GM19438 (cell line): ENCODE measurements around the gene MYO15B.
"Not testable (repeated sequence)": the region's sequence is repeated elsewhere in the genome, so short reads cannot be mapped to it uniquely, and the experiment has no call there.

Experiments
- ATAC-seq: cut with Tn5 transposase; IDR thresholded peaks from one replicate; pipeline ENCODE4 v1.9.1; 2021; ENCODE audit warnings: low read depth; ENCODE audit not compliant: unreplicated experiment

The MYO15B gene

DNA sequence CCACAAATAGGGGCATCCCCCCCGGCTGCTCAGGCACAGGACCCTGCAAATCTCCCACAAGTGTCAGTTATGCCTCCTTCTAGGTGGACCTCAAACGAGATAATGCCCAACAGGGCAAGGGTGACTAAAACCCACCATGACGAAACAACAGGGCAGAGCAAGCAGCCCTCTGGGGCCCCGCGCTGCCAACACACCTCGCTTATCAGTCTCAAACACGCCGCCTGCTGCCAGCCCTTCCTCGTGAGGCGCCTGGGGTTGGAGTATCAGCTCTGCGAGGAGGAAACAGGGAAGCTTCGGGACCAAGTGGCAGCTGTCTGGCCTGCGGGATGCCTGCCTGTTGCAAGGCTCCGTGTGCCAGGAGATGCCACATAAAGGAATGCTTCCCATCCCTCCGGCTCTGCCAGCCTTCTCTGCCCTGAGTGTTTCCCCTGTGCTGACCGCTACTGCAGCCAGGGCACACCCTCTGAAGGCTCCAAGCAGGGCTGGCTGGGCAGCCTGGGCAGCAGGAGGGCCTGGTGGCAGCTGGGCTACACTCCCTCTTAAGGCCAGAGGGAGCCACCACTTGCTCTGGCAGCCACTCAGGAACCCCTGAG is 48.1 kb downstream of the MYO15B start:
- ATAC-seq = no peak

DNA sequence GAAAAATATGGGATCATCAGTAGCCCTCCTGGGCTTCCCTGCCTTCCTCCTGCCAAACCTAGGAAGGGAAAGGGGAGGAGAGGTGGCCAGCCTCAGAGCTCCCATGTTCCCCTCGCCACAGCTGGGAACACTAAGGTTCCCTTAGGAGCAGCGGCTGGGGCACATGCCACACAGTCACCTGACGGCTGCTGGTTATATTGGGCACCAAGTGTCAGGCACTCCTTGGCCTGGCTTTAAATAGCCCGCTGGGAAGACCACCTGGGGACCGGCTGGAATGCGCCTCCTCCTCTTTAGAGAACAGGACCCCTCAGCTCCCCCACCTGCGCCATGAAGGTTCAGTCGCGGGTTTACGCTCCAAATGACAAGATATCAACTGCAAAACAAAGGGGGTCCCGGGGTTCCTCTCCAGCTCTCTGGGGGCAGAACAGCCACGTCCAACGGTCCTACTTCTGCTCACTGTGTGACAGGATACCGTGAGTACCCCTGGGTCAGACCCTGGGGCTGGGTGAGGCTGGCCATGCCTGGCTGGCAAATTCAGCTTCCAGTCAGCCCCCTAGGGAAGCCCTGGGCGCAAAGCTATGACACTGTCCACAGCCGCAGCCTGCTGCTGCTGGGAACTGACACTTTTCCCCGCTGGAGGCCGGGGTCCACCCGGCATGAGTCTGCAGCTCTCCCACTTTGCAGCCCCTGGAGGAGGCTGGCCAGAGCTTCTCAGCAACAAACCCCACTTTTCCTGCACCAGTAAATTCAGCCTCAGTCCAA is 49.0 kb downstream of the MYO15B start:
- no peak for ATAC-seq

DNA sequence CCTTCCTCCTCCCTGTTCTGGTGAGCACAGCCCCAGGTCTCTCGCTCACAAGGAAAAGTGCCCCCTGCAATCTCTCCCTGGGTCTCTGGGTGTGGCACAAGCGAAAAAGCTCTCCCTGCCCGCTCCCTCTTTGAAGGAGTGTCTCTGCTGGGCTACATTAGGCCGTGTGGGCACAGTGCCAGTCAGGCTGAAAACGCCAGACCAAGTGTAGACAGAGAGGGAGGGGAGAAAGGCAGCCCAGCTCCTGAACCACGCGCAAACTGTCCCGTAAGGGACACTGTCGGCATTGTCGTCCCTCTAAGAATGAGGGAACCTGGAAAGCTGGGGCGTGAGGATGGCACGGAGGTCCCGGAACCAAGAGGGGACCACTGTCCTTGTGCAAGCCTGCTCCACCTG is 49.5 kb downstream of the MYO15B start:
- no peak for ATAC-seq

DNA sequence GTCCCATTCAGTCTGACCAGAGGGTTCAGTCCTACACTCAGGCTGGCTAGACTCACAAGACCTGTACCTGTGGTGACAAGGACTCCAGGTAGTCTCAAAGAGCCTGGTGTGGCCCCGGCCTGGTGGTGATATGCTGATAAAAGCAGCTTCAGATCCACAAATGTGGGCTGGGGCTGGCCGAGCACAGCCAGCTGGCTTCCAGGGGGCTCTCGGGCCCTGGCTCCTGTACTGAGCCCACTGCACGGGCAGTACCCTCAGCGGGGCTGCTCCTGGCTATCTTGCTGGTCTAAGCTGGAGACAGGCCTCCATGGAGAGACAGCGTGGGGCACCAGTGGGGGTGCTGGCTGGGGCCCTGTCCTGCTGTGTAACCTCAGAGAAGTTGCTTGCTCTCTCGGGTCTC is 50.0 kb downstream of the MYO15B start:
- ATAC-seq = no peak

DNA sequence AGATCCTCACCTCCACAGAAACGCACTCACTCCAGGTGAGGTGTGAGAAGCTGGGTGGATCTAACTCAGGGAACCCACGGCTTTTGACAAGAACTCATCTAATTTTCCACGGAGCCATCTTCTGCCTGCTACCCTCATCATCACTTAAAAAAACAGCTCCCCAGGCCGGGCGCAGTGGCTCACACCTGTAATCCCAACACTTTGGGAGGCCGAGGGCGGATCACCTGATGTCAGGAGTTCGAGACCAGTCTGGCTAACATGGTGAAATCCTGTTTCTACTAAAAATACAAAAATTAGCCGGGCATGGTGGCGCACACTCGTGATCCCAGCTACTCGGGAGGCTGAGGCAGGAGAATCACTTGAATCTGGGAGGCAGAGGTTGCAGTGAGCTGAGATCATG is 50.4 kb downstream of the MYO15B start:
- ATAC-seq = not testable (repeated sequence)

DNA sequence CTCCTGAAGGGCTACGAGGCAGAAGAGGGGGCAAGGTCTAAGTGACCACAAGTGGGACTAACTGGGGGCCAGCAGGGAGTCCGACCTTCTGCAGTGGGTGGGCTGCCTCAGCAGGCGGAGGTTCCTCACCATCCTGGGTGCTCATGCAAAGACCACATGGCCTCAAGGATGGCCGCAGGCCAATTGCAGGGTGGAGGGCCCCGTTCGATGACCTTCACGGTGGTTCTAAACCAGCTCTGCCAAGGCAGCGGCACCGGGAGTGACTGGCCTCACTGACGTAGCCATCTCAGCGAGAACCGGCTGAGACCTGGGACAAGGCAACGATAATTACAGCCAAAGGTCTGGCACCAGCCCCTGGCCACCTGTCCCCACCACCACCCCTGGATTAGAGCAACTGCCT is 51.3 kb downstream of the MYO15B start:
- no peak for ATAC-seq

DNA sequence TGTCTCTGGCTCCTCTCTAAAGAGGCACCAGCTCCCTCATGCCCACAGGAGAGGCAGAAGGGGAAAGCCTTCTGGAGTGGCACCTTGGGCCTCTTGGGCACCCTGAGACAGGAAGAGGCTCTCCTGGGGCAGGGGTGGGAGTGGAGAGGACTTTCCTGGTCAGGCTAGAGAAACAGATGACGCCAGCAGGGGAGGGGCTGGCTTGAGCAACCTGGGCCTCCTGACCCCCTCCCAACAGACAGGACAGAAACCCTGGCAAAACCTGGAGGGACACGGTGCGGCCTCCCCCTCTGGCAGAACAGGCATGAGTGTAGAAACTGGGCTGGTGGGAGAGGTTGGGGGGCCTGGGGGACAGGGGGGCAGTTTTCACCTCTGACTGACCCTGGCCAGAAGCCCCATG is 51.7 kb downstream of the MYO15B start:
- ATAC-seq = no peak

DNA sequence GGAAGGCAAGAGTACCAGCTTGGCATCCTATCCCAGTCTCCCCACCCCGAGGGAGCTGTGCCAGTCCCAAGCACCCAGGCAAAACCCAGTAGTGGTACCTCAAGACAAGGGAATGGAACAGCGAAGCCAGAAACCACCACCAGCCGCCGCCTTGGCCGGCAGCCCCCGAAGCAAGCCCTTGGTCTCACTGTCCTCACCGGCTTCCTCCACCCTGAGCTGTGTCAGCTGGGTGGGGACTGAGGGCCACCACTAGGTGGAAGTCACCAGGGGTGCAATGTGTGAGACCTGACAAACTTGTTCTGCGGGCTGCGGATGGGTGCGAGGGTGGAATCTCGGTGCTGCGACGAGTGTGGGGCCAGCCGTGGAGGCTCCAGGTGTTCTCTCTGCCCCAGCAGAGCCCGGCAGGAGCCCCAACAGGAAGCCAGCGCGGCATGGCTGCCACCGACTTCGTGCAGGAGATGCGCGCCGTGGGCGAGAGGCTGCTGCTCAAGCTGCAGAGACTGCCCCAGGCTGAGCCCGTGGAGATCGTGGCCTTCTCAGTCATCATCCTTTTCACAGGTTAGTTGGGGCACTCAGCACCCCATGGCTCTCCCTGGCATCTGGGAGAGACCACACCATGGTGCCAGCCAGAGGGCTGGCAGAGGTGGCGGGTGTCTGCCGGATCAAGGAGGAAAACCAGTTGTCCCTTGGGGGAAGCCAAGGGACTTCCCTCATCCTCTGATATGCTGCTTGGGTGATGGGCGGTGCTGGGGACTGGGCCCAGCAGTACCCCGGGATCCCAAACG is 52.4 kb downstream of the MYO15B start:
- ATAC-seq = no peak

DNA sequence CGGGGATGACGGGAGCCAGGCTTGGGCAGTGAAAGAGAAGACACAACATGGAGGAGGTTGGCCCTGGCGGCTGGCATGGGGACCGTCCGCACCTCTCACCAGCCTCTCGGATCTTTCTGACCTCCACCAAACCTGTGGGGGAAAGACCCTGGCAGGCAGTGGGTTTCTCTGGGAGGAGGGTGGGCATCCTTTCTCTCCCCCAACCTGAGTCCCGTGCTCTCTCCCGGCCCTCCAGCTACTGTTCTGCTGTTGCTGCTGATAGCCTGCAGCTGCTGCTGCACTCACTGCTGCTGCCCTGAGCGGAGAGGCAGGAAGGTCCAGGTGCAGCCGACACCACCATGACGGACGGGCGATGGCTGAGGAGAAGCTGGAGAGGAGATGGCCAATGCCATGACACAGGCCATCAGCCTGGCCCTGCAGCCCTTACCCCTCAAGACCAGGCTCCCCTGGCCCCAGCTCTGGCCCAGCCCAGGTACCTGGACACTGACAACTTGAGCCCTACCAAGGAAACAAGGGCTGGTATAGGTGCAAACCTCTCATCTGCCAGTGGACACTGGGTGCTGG is 53.0 kb downstream of the MYO15B start:
- no peak for ATAC-seq

DNA sequence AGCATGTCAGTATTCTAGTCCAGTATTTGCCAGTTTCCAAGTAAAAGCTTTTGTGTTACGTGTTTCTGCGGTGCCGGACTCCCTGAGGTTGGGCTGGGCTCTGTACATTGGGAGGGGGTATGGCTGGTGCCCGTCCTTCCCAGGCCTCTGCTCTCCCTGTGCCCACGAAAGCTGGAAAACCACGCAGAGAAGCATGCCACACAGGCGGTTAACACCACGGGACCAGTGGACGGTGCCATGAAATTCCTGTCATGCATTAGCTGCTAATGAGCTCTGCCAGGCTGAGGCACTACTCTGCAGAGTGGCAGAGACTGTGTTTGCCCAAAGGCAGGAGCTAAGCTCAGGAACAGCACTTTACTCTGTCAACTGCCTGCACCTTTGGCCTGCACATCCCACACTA is 53.7 kb downstream of the MYO15B start:
- ATAC-seq = no peak

DNA sequence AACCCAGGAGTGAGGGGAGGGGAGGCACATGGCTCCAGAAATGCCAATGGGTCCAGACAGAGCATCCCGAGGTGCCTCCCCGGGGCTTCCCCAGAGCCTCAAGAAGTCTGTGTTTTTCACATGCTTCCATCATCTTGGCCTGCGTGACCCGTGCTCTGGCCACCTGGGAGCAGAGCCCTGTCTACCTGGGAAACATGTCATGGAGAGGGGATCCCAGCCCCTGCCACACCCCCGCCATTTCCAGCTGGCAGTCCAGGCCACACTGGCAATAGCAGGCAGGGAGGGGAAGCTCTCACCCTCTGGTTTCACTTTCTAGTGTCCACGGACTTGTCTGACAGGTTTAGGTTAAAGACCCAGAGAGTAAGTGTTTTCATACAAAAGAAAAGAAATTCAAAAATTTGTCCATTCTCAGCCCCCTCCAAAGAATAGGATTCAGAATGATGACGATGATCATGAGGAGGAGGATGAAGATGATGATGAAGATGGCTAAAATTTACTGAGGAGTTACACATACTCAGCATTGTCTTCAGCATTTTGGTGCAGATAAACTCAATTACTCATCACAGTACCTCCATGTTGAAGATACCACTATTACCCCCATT is 54.7 kb downstream of the MYO15B start:
- ATAC-seq = no peak

DNA sequence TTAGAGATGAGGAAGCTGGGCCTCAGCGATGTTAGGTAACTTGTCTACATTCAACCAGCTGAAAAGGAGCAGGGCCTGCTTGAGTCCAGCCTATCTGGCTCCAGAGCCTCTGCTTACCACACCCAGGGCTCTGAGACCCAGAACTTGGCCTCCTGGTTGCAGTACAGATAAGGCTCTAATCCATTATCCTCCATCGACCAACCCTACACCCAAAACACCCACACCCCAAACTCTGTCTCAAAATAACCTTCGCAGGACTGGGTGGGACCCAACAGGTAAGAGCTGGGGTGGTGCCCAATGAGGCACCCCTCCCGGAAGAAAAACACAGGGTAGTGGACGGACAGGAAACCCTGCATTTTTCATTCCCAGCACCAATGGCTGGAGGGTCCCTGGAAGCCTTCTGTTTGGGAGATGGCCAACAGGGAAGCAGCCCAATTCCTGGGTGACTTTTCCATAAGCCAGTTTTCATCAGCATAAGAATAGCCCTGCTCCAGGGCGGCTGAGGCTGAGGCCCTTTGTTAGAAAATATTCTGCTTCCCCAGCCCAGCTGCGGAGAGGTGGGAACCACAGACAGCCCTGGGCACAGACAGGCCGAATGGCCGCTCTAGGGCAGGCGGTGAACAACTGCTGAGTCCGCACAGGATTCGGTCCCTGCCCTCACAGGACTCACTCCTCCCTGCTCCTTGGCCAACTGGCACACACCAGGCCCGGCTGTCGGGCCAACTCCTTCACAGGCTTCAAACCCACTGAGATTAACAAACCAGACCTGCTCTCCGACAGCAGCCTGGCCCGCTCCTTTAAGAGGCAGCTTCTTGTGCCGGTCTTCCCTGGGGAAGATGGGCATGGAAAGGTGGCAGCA is 55.4 kb downstream of the MYO15B start:
- ATAC-seq = no peak

DNA sequence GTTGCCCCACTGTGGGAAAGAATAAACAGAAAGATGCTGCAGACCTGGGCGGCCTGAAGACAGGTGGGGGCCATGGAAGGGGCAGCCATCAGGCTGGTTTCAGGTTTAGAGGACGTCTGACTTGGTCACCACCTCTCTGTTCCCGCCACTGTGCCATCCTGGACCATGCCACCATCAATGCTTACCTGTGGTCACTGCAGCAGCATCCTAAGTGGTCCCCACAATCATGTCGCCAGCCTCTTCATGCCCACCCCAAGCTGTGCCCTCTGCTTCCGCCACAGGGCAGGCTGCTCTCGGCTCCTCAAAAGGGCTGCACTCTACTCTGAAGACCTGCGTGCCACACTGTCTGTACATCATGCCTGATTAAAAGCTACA is 56.0 kb downstream of the MYO15B start:
- no peak for ATAC-seq

DNA sequence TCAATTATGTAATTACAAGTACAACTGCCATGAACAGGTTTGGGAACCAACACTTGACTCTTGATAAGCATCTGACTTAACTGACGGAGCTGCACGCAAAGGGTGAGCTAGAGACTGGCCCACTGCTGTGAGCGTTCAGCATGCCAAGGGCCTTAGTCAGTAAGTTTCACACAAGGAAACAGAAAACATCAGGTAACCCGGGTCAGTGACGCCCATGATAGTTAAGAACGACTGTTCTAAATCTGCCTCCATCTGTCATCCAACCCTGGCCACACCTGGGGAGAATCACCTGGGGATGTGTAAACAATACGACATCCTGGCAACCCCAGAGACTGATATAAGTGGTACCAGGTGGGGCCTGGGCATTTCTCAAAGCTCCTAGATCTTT is 57.9 kb downstream of the MYO15B start:
- ATAC-seq = no peak

DNA sequence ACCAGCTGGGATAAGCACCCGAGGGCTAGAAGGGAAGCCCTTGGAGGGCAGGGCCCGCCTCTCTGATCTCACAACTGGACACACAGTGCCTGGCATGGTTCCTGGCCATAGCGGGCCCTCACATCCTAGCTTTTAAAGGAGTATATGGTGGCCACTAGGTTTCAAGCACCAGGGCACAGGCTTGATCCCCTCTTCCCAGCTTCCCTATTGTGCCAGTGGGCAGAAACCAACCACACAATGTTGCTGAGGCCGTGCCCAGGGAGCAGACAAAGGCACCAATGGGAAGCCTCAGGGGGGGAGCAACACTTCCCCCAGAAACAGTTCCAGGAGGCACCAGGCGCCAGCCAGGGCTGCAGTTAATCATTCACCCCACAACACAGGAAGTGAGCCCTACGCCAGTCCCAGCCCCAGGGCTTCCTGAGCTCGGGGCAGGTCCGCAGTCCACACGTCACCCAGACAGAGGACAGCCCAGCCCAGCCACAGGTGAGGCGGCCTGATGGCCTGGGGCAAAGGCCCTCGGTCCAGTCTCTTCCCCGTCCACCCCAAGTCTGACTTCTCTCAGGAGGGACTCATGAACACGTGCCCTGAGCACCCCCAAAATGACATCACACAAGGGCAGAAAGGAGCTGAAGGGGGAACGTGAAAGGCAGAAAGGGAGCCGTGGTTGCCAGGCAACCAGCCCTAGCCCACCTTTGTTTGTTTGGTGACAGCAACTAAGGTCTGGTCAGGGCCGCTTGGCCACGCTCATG is 58.5 kb downstream of the MYO15B start:
- peak; percentile 96 for ATAC-seq

DNA sequence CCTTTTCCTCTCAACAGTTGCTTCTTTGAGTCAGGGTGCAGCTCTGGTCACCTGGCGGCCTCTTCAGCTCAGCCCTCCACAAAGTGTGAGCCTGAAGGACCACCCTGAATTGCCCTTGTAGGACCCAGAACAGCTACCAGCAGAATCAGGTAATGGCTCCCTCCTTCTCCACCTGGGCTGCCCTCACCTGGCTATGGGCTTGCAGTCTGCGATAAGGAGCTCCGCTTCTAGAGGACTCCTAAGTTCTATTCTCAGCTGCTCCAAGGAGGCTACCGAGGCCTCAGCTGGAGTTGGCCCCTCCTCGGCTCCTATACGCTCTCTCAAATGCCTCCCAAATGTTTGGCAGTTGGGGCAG is 59.0 kb downstream of the MYO15B start:
- no peak for ATAC-seq

DNA sequence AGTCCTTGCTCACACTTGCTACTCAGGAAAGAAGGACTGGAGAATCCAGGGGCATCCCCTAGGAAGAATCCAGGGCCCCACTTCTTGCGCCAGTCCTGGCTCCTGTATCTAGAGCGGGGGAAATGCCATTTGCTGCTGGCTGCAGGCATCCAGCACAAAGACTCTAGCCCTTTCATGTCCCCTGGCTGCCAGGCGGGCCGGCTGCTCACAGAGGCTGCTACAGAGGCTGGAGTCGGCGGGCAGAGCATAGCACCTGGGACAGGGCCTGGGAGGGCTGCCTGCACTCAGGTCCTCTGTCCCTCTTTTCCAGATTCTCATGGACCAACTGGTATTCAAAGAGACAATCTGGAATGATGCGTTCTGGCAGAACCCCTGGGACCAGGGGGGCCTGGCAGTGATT is 59.5 kb downstream of the MYO15B start:
- ATAC-seq = no peak

DNA sequence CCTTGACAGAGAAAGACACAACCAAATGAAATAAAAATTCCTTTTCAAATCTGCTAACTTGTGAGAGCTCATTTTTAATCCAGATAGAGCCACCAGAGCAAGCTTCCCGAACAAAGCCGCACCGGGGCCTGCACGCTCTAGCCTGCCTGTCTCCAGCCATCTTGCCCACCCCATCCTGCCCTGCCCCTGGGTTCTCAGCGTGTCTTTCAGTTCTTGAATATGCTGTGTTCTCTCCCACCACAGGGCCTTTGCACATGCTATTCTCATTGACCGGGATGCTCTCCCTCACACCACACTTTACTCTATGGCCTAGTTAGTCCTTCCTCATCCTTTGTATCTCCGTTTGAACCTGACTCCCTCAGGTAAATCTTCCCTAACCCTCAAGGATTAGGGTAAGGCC is 60.3 kb downstream of the MYO15B start:
- ATAC-seq = no peak

DNA sequence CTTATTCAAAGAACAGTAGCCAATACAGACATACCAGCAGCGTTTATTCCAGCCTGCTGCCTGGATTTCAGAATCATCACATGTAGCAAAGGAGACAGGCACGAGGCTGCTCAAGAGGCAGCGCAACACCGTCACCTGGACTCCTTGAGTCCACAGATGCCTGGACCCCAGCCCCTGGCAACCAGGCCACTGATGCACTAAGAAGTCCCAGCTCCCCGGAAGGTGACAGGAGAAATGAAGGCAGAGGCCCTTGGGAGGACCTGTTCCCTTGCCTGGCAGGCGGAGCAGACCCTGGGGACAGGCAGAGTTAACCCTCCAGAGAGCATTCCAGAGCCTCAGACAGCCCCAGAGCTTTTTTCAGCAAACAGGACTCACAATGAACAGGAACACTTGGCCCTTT is 62.1 kb downstream of the MYO15B start:
- no peak for ATAC-seq

DNA sequence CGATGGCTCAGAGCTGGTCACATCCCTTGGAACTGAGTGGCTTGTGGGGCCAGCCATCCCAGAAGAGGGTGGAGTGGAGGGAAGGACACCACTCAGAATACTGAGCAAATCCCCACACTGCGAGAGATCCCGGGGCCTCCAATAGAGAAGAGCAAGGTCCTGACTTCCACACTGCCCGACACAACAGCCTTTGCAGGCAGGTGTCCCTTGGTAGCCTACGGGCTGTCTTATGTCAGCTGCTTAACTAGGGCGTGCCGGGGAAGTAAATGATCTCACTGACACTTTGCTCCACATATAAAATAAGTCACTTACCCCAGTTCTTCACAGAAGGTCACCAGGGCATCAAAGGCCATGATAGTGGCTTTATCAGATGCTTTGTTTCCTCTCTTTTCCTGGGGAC is 63.3 kb downstream of the MYO15B start:
- ATAC-seq = no peak
